Upper lobe of left lung (tissue), 4 donors: ENCODE data around the gene CHD8.

Source experiments
- EP300 ChIP-seq, 4 donors: sonication (generic); formaldehyde crosslinking; IDR thresholded peaks; one replicate each; pipeline ENCODE4 v1.5.1; 2017; ENCODE audit warnings: antibody characterized with exemption in 4 of 4, control low read depth in 2 of 4
- POLR2A ChIP-seq, 4 donors: fragments of 450-650 bp; IDR thresholded peaks; one replicate each; pipeline ENCODE4 v1.5.1; 2016 to 2017; ENCODE audit warnings: antibody characterized with exemption in 4 of 4, mild to moderate bottlenecking in 2 of 4
- TF ChIP-seq, protein P1 (sequence below), 6 experiments: fragments of 450-650 bp in 4 of 6; fragments of 200-600 bp in 2 of 6; sonication (generic) in 2 of 6; IDR thresholded peaks; one replicate each; pipeline ENCODE4 v1.5.1; 2016 to 2019; ENCODE audit warnings: antibody characterized with exemption in 6 of 6

DNA sequence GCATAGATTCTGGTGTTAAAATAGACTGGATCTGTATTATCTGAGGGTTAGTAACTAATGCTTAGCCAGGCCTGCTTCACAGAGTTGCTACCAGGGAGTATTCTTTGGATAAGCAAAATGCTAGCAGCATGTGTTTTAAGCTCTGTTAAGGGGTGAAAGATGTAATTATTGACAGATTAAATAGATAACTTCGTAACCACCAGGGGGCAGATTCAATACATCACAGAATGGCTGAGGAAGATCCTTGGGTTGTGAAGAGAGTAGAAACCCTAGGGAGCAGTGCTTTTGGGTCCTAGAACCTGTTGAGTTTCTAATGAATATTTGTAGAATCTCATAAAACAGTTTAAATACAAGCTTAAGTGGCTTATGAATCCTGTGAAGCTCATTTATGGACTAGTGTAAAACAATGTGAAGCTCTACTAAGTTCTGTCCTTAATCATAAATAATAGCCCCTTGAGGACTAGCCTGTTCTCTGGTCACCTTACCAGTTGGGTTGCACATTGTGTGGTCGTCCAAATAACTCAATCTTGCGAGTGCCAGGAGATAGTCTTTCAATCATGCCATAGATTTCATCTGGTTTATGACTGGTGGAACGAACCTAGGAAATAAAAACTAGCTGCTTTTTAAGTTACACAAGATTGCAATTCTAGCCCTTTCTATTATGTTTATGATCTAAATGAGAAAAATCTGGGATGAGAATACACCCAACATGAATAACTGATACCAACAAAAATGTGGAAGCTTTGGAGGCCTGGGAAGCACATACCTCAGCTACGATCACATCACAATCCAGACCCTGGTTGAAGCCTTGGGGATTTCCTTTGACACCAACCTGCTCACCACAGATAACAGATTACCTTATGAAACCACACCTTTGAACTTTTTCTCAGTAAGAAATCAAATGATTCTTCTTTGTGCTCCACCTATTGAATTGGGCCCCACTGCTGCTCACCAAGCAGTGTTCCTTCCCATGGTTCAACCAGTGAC lies 42.9 kb upstream of the CHD8 start:
- TF ChIP-seq, protein P1, sequence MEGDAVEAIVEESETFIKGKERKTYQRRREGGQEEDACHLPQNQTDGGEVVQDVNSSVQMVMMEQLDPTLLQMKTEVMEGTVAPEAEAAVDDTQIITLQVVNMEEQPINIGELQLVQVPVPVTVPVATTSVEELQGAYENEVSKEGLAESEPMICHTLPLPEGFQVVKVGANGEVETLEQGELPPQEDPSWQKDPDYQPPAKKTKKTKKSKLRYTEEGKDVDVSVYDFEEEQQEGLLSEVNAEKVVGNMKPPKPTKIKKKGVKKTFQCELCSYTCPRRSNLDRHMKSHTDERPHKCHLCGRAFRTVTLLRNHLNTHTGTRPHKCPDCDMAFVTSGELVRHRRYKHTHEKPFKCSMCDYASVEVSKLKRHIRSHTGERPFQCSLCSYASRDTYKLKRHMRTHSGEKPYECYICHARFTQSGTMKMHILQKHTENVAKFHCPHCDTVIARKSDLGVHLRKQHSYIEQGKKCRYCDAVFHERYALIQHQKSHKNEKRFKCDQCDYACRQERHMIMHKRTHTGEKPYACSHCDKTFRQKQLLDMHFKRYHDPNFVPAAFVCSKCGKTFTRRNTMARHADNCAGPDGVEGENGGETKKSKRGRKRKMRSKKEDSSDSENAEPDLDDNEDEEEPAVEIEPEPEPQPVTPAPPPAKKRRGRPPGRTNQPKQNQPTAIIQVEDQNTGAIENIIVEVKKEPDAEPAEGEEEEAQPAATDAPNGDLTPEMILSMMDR (IDR thresholded peaks at IDR 0.05): peak in 4 of 6 experiments; percentile 23 to 59 (median 46)
- TF ChIP-seq POLR2A (IDR thresholded peaks at IDR 0.05) (no peak), EP300 (IDR thresholded peaks at IDR 0.05) (no peak)
